ENCODE data around the gene RANBP9. TPM values are rescaled to one million over a fixed set of nuclear protein-coding genes. Genes with fewer than 3 reads are reported as not detected.

Gene RANBP9
- total and polyA plus RNA-seq, 9 of the 15 experiments (the other 6 are each of a cell fraction or from before 2014, with no cell fraction given) = 27.5 to 130 (median 61.5) TPM

DNA sequence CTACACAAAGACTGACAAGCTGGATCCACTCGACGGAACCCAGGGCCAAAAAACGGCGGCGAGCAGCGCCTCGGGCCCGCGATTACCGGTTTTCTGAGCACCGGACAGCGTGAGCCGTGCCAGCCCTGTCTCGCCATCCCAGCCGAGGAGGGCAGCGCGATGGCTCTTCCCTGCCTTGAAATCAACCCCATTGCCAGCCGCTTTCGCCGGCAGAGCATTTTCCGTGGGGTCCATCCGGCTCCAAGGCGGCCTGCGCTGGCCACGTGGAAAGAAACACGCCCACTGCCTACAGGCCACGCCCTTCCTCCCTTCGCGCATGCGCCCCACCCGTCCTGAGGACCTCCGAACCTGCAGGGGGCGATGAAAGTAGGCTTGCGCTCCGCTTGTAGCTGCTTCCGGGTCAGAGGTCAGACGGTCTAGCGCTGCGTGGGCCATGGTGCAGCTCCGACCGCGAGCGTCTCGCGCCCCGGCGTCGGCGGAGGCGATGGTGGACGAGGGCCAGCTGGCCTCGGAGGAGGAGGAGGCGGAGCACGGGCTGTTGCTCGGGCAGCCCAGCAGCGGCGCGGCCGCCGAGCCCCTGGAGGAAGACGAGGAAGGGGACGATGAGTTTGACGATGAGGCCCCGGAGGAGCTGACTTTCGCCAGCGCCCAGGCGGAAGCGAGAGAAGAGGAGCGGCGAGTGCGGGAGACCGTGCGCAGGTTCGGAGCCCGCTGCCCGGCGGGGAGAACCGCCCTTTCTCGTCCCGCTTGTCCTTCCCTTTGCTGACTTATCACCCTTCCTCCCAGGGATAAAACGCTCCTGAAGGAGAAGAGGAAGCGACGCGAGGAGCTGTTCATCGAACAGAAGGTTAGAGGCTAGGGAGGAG lies 96.5 kb downstream of the RANBP9 start, which contains the start of gene NOL7 (continued):
- TF ChIP-seq, protein P1, sequence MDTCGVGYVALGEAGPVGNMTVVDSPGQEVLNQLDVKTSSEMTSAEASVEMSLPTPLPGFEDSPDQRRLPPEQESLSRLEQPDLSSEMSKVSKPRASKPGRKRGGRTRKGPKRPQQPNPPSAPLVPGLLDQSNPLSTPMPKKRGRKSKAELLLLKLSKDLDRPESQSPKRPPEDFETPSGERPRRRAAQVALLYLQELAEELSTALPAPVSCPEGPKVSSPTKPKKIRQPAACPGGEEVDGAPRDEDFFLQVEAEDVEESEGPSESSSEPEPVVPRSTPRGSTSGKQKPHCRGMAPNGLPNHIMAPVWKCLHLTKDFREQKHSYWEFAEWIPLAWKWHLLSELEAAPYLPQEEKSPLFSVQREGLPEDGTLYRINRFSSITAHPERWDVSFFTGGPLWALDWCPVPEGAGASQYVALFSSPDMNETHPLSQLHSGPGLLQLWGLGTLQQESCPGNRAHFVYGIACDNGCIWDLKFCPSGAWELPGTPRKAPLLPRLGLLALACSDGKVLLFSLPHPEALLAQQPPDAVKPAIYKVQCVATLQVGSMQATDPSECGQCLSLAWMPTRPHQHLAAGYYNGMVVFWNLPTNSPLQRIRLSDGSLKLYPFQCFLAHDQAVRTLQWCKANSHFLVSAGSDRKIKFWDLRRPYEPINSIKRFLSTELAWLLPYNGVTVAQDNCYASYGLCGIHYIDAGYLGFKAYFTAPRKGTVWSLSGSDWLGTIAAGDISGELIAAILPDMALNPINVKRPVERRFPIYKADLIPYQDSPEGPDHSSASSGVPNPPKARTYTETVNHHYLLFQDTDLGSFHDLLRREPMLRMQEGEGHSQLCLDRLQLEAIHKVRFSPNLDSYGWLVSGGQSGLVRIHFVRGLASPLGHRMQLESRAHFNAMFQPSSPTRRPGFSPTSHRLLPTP (IDR thresholded peaks at IDR 0.05; ENCODE audit: borderline replicate concordance, extremely low read depth, insufficient read length) = no peak
- TF ChIP-seq ERF (CRISPR knock-in tag; IDR thresholded peaks at IDR 0.05) = peak; percentile 63; the same call in 1 of the 2 replicates
- TF ChIP-seq KAT2B (IDR thresholded peaks at IDR 0.05; ENCODE audit: low read depth, low read length) = peak; percentile 80
- TF ChIP-seq, protein P2, sequence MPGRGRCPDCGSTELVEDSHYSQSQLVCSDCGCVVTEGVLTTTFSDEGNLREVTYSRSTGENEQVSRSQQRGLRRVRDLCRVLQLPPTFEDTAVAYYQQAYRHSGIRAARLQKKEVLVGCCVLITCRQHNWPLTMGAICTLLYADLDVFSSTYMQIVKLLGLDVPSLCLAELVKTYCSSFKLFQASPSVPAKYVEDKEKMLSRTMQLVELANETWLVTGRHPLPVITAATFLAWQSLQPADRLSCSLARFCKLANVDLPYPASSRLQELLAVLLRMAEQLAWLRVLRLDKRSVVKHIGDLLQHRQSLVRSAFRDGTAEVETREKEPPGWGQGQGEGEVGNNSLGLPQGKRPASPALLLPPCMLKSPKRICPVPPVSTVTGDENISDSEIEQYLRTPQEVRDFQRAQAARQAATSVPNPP (IDR thresholded peaks at IDR 0.05; ENCODE audit: borderline replicate concordance, insufficient read depth, insufficient read length) = no peak
- peak; percentile 90 for TF ChIP-seq NCOA6 (IDR thresholded peaks at IDR 0.05)
- no peak for TF ChIP-seq NR1H2 (CRISPR knock-in tag; IDR thresholded peaks at IDR 0.05)
- peak in 1 of 2 experiments; percentile 91; a peak in 3 of 4 replicates for TF ChIP-seq TEAD1 (CRISPR knock-in tag; IDR thresholded peaks at IDR 0.05)
- TF ChIP-seq POLR2AphosphoS5 (IDR thresholded peaks at IDR 0.05; ENCODE audit: control insufficient read depth, insufficient read depth, low read depth, low read length) = peak; percentile 94
- no peak for TF ChIP-seq ZNF551 (CRISPR knock-in tag; IDR thresholded peaks at IDR 0.05)
- no peak for TF ChIP-seq SMAD2 (IDR thresholded peaks at IDR 0.05; ENCODE audit: low read depth, low read length)
- no peak for TF ChIP-seq KLF6 (CRISPR knock-in tag; IDR thresholded peaks at IDR 0.05; ENCODE audit: borderline replicate concordance)
- TF ChIP-seq SMARCA4 (IDR thresholded peaks at IDR 0.05) = no peak
- TF ChIP-seq ZNF77 (CRISPR knock-in tag; IDR thresholded peaks at IDR 0.05) = no peak
- TF ChIP-seq PHF20 (IDR thresholded peaks at IDR 0.05; ENCODE audit: partially characterized antibody) = peak; percentile 98
- TF ChIP-seq NRF1 (conservative IDR thresholded peaks at IDR 0.05 in 1 of 2, IDR thresholded peaks at IDR 0.05 in 1 of 2) = peak; percentile 95 to 97
- peak; percentile 80; the same call in 1 of the 2 replicates for TF ChIP-seq ZNF766 (CRISPR knock-in tag; conservative IDR thresholded peaks at IDR 0.05)
- TF ChIP-seq CREB1 (IDR thresholded peaks at IDR 0.05) = peak; percentile 84
- peak; percentile 84 for TF ChIP-seq CREB1 (CRISPR knock-in tag; IDR thresholded peaks at IDR 0.05)
- TF ChIP-seq ZNF165 (CRISPR knock-in tag; IDR thresholded peaks at IDR 0.05; ENCODE audit: borderline replicate concordance) = peak; percentile 73; the same call in 1 of the 2 replicates
- TF ChIP-seq HDAC6 (IDR thresholded peaks at IDR 0.05; ENCODE audit: low read depth, low read length) = no peak
- peak; percentile 63; the same call in 1 of the 2 replicates for TF ChIP-seq PTBP1 (IDR thresholded peaks at IDR 0.05; ENCODE audit: low read depth, low read length)
- 0 out of 2 replicates have a peak, but pooled peaks have one; percentile 24 for TF ChIP-seq ZFPM2 (CRISPR knock-in tag; IDR thresholded peaks at IDR 0.05)
- no peak for TF ChIP-seq PHTF2 (CRISPR knock-in tag; IDR thresholded peaks at IDR 0.05)
- TF ChIP-seq RBBP5 (IDR thresholded peaks at IDR 0.05; ENCODE audit: borderline replicate concordance, insufficient read depth, low read length, poor library complexity, severe bottlenecking) = peak; percentile 98

Measured in K562 (cell line).